Anterior cingulate cortex (tissue), 58 donors: Measurements from ENCODE around the gene POLR2H.
A peak's percentile ranks its signal among the peaks of the same experiment; 100 is the strongest.

Experiments used
- DNase-seq, 58 donors: peaks; one replicate each; lab custom pipeline; 2025; lab: John Stamatoyannopoulos, UW

The POLR2H gene

GRCh38 chr3:184383033-184383740 lies 21.7 kb downstream of the POLR2H start:
- no peak for DNase-seq

DNA sequence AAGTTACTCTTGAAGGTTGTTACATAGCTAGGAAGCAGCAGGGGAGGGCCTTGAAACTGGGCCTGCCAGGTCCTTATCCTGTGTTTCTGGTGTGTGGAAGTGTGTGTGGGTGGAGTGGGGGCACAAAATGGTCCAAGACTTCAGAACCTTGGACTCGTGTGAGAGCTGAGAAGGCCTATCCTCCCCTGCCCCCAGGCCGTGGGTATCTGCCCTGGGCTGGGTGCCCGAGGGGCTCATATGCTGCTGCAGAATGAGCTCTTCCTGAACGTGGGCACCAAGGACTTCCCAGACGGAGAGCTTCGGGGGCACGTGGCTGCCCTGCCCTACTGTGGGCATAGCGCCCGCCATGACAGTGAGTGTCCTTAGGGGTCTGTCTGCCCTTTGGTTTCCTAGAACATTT lies 22.8 kb downstream of the POLR2H start:
- peak in 1 of 58 donors; percentile 7 for DNase-seq

DNA sequence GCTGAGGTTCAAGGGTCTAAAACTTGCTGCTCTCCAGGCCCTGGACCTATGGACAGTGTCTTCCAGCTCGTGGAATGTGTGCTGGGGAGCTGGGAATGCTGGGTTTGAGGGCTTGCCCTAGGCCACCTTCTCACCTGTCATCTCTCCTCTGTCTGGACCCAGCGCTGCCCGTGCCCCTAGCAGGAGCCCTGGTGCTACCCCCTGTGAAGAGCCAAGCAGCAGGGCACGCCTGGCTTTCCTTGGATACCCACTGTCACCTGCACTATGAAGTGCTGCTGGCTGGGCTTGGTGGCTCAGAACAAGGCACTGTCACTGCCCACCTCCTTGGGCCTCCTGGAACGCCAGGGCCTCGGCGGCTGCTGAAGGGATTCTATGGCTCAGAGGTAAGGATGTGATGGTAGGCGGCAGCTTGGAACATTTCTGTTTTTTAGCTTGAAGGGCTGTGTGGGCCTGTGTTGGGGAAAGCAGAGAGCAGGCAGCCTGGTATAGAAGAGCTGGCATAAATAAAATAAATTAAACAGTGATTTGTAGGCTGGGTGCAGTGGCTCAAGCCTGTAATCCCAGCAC lies 23.4 kb downstream of the POLR2H start:
- peak in 23 of 58 donors; percentile 10 to 70 (median 39) for DNase-seq

DNA sequence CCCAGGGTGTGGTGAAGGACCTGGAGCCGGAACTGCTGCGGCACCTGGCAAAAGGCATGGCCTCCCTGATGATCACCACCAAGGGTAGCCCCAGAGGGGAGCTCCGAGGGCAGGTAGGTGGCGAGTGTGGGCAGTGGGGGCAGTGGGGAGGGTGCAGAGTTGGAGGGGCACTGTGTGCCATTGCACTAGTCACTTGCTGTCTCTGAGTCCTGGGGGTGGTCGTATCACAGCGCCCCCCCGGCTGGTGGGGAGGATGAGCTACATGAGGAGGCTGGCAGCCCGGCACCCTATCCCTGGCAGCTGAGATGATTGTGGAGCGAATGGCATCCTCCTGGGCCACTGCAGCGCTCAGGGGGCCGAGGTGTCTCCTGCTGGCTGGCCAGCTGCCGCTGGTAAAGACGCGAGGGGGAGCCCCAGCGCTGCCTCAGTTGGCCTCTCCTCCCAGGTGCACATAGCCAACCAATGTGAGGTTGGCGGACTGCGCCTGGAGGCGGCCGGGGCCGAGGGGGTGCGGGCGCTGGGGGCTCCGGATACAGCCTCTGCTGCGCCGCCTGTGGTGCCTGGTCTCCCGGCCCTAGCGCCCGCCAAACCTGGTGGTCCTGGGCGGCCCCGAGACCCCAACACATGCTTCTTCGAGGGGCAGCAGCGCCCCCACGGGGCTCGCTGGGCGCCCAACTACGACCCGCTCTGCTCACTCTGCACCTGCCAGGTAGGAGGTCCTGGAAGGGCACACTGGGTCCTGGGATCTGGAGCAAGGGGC lies 24.7 kb downstream of the POLR2H start:
- DNase-seq: no peak

DNA sequence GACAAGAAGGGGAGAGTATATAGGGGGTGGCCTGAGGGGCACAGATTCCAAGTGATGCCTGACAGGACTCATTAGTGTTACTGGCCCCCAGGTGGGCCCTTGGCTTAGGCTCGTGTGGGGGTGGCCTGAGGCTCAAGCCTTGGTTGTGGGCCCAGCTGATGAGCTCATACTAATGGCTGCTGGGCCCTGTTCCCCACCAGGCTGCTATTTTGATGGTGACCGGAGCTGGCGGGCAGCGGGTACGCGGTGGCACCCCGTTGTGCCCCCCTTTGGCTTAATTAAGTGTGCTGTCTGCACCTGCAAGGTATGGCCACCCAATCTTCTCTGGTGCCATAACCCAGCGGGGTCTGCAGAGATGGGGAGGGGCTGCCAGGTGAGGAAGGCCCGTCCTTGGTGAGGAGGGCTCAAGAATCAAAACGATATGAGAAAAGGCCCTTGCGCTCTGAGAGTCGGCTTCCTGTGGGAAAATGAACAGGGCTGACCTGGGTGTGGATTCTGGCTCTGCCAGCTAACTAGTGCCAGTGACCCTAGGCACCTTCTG lies 25.7 kb downstream of the POLR2H start:
- DNase-seq: no peak

DNA sequence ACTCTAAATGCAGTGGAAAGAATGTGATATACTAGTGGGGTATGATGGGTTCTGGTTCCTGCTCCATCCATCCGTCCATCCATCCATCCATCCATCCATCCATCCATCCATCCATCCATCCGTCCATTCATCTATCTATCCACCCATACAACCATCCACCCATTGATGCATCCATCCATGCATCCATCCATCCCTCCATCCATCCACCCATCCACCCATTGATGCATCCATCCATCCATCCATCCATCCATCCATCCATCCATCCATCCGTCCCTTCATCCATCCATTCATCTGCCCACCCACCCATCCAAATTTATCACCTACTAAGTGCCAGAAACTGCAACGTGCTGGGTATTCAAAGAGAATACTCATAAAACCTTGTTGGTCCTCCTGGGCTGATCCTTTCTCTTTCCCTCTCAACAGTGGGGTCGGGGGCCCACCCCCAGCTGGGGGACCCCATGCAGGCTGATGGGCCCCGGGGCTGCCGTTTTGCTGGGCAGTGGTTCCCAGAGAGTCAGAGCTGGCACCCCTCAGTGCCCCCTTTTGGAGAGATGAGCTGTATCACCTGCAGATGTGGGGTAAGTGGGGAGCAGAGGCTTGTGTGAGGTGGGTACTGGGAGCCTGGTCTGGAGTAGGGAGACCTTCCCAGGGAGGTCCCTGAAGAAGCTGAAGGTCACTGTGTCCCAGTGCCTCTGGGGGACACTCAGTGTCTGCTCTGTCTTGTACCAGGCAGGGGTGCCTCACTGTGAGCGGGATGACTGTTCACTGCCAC lies 26.8 kb downstream of the POLR2H start:
- no peak for DNase-seq

- DNase-seq: no peak
Measured at GRCh38 chr3:184388936-184389230, 27.4 kb downstream of the POLR2H start.

DNA sequence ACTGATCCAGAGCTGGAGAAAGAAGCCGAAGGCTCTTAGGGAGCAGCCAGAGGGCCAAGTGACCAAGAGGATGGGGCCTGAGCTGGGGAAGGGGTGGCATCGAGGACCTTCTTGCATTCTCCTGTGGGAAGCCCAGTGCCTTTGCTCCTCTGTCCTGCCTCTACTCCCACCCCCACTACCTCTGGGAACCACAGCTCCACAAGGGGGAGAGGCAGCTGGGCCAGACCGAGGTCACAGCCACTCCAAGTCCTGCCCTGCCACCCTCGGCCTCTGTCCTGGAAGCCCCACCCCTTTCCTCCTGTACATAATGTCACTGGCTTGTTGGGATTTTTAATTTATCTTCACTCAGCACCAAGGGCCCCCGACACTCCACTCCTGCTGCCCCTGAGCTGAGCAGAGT lies 27.9 kb downstream of the POLR2H start:
- no peak for DNase-seq

DNA sequence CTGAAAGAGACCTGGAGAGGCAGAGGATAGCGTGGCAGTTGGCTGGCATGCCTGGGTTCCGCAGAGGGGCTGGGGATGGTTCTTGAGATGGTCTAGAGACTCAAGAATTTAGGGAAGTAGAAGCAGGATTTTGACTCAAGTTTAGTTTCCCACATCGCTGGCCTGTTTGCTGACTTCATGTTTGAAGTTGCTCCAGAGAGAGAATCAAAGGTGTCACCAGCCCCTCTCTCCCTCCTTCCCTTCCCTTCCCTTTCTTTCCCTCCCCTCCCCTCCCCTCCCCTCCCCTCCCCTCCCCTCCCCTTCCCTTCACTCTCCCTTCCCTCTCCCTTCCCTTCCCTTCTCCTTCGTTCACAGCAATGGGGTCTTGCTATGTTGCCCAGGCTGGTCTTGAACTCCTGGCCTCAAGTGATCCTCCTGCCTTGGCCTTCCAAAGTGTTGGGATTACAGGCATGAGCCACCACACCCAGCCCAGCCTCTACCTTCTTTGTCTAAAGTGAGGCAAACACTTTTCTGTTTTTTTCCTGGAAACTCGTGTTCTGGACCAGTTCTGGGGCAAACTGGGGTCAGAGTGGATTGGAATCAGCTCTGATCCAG lies 28.5 kb downstream of the POLR2H start:
- no peak for DNase-seq

DNA sequence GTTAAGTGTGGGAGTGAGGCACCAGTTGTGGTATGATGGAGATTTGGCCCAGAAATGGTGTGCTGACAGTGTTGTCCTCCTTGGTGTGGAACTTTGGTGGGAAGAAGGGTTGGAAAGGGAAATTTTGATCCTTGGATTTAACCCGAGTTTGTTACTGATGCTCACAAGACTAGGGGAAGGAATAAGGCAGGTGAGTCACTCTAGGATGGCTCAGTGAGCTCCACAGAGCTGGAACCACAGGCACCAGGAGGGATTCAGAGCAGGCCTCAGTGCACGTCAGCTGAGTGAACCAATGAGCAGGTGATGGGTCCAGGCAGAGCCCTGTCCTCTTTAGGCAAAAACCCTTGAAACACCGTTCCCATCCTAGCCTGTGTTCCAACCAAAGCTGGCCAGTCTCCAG lies 29.8 kb downstream of the POLR2H start:
- DNase-seq: no peak

GRCh38 chr3:184395320-184395660 lies 33.8 kb downstream of the POLR2H start:
- DNase-seq: no peak

- peak in 2 of 58 donors; percentile 3 to 41 for DNase-seq
Measured at GRCh38 chr3:184399410-184399809, 37.9 kb downstream of the POLR2H start.

GRCh38 chr3:184405075-184406030 lies 43.8 kb downstream of the POLR2H start:
- no peak for DNase-seq

DNA sequence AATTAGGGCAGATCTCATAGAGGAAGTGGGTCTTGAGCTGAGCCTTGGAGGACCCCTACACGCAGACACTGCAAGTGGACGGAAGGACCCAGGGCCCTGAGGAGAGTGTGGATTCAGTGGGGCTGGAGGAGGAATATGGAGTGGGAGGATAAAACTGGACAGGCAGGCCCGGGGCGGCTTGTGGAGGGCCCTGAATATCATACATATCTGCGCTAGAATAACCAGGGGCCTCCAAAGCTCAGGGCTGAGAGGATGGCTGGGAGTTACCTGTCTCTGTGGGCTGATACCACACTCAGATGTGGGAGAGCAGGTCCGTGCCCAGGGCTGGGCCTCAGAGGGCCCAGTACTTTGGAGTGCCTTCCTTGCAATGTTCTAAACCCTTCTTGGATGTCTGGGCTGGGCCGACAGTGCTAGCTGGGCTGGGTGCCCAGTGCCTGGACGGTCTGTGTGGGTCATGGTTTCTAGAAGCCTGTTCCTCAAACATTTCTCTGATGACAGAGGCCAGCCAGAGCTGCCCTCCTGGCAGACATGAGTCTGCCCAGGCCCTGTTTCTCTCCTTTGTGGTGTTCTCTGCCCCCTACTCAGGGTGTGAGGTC lies 47.9 kb downstream of the POLR2H start:
- no peak for DNase-seq

- DNase-seq: no peak
Measured at GRCh38 chr3:184409946-184410500, 48.5 kb downstream of the POLR2H start.

DNA sequence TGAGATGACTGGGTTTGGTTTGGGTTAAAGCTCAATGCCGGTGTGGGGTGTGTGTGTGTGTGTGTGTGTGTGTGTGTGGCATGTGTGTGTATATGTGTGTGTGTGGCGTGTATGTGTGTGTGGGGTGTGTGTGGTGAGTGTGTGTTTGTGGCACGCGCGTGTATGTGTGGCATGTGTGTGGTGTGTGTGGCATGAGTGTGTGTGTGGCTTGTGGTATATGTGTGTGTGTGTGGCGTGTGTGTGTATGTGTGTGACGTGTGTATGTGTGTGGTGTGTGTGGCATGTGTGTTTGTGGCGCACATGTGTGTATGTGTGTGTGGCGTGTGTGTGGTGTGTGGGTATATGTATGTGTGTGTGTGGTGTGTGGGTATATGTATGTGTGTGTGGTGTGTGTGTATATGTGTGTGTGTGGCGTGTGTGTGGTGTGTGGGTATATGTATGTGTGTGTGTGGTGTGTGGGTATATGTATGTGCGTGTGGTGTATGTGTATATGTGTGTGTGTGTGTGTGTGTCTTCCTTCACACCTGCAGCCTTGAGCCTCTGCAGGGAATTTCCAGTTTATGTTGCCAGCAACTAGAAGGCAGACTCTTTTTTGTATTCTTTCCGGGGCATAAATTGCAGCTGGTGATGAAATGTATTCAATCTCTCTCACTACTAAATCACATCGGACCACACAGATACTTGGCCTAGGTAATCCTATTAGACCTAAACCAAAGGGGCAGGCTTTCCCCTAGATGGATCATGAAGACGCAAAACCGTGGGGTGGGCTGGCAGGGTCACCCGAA lies 53.1 kb downstream of the POLR2H start:
- no peak for DNase-seq

- DNase-seq: no peak
Measured at GRCh38 chr3:184415203-184415490, 53.6 kb downstream of the POLR2H start.
